ENCODE data around the gene KCNAB1. TPM values are rescaled to one million over a fixed set of nuclear protein-coding genes. Genes with fewer than 3 reads are reported as not detected.

KCNAB1 gene
- total and polyA plus RNA-seq, 2 of the 8 experiments (the other 6 are each of a cell fraction or from before 2014, with no cell fraction given) = 0.51 to 2.3 TPM

DNA sequence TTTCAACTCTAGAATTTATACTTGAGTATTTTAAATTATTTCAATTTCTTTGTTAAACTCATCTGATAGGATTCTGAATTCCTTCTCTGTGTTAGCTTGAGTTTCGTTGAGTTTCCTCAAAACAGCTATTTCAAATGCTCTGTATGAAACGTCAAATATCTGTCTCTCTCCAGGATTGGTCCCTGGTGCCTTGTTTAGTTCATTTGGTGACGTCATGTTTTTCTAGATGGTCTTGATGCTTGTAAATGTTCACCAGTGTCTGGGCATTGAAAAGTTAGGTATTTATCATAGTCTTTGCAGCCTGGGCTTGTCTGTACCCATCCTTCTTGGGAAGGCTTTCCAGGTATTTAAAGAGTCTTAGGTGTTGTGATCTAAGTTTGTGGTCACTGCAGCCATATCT, 151.1 kb downstream of the KCNAB1 start (continued):
- TF ChIP-seq KDM5A (IDR thresholded peaks at IDR 0.05; ENCODE audit: low read length) = no peak
- TF ChIP-seq YY1 (IDR thresholded peaks at IDR 0.05; ENCODE audit: low read depth, low read length) = no peak
- TF ChIP-seq TBP (IDR thresholded peaks at IDR 0.05; ENCODE audit: low read depth, low read length) = no peak
- TF ChIP-seq BACH1 (IDR thresholded peaks at IDR 0.05; ENCODE audit: low read length) = no peak
- no peak for TF ChIP-seq SUZ12 (IDR thresholded peaks at IDR 0.05; ENCODE audit: low read length)

Data from H1 (cell line).